T follicular helper cell (primary cell): ENCODE data around the gene CDC23.
"Not testable (repeated sequence)": the region's sequence is repeated elsewhere in the genome, so short reads cannot be mapped to it uniquely, and the experiment has no call there.

ENCODE experiments used
- DNase-seq: peaks from one replicate; pipeline ENCODE4 v3.0.0-alpha.2; 2020; ENCODE audit warnings: low read depth
- total RNA-seq, 2 experiments: gene quantifications; one replicate each; lab custom pipeline; 2026; lab: John Stamatoyannopoulos, UW

CDC23 gene
- total RNA-seq: 45.4 to 56.7 reads per million in 2 experiments

DNA sequence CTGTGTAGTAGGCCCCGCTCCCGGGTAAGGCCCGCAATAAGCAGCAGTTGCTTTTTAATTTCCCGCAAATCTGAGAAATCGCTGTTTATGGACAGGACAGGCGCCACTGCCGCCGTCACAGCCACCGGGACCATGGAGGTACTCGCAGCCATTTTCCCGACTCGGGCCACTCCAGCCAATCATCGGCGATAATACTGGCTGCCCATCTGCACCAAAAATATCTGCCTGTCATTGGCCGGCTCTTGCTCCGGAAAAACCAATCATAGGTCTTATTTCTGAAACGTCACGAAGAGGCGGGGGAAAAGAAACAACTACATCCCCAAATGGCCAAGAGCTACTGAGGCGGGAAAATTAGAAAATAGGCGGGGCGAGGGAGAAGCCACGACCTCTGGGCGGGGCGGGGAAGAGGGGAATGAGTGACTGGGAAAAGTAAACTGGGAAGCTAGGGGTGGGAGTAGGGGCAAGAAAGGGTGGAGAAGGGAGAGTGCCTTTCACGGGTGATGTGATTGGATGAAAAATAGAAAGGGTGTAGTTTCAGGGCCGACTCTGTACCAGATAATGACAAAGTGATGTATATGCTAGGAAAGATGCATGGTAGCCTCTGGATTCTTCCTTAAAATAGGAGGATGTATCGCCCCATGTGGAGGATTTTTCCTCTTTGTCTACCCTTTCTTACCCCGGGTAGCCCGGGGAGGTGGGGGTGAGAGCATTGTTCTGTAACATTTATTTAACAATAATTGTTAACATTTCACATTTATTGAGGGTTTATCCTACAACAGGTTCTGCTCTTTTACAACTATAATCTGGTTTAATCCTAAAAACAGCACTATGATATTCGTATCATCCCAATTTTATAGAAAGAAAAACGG, at the start of gene CDC23:
Gene CDC23, minus strand, starts transcription at position 163 of the 869 bp plus-strand sequence. Its CDS starts 11 bp downstream, at position 152.
- DNase-seq: peak; percentile 88

- DNase-seq: no peak
Measured at GRCh38 chr5:138258704-138259292, 45.7 kb upstream of the CDC23 start.

DNA sequence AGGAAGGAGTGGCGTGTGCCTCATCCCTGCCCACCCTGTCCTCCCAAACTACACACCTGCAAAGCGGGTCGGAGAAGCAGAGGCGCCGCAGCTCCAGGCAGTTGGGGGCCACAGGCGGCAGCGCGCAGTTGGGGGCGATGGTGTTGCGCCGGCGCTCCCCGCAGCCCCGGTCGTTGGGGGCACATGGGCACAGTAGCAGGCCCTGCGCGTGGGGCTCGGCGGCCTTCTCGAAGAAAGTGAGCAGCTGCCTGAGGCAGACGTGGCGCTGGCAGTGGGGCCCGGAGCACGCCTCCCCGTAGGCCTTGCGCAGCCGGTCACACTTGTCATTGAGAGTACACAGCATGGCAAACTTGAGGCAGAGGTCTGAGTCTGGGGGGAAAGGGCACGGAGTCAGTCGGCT, 44.5 kb upstream of the CDC23 start:
- DNase-seq: no peak

- DNase-seq: no peak
Measured at GRCh38 chr5:138252944-138253343, 39.8 kb upstream of the CDC23 start.

DNA sequence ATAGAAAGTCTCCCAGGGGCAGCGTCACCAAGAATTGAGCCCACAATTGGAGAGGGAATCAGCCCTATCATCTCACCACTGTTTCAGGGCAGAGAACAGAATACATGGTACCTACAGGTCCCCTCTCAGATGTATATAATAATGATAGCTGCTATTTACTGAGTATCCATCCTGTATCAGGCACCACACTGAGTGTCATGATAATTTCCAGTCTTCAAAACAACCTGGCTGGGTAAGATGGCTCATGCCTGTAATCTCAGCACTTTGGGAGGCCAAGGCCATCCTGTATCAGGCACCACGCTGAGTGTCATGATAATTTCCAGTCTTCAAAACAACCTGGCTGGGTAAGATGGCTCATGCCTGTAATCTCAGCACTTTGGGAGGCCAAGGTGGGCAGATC, 34.7 kb upstream of the CDC23 start:
- DNase-seq: not testable (repeated sequence)

- no peak for DNase-seq
Measured at GRCh38 chr5:138246822-138247221, 33.7 kb upstream of the CDC23 start.

GRCh38 chr5:138246334-138246733, 33.2 kb upstream of the CDC23 start:
- no peak for DNase-seq

DNA sequence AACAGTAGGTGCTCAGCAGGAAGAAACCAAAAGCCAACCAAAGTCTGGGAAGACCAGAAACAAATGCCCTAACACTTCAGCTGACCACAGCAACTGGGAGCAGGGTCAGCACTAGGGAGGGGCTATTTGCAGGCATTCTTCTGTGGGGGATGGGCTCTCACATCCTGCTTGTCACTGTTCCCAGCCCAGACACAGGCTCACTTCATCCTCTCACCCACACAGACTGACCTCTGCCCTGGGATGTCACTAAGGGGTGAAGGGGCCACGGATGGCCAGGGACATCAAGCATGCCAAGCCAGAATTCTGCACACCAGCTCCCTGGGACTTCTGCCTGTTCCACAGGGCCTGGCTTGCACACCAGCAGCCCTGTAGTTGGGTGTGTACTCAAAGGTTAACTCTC, 32.6 kb upstream of the CDC23 start:
- DNase-seq: no peak

GRCh38 chr5:138243794-138244193, 30.7 kb upstream of the CDC23 start:
- DNase-seq: no peak

DNA sequence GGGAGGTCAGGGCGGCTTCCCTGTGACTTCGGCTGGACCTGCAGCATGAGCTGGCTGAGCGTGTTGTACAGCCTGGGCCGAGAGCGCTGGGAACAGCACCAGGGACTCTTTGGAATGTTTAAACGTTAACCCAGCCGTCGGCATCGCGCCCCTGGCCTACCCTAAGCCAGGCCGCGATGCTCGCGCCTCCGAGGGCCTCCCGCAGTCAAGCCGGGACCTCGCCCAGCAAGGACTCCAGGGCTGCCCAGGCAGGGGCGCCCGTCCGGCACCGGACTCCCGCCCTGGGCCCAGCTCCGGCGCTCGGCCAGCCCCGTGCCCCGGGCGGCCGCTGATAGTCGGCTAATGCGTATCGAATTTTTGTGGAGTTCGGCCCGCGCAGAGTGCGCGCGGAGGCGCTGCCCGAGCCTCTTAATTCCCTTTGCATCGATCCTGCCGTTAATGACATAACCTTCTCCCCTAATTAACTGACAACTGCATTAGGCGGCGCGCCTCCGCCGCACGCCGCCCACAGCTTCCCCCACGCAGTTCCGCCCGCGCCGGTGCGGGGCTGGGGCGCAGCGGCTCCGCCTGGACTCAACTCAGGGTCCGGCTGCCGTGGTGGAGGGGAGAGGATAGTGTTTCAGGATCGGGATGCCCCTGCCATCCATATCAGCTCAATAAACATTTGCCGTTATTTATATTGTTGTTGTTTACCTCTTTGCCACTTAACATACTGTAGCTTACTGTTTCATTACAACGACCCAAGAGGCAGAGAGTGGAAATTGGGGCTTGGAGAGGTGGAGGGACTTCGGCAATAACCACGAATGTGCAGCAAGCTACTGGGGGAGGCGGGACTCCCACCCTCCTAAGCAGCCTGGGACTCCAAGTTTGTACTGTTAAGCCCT, 28.8 kb upstream of the CDC23 start:
- DNase-seq: no peak

DNA sequence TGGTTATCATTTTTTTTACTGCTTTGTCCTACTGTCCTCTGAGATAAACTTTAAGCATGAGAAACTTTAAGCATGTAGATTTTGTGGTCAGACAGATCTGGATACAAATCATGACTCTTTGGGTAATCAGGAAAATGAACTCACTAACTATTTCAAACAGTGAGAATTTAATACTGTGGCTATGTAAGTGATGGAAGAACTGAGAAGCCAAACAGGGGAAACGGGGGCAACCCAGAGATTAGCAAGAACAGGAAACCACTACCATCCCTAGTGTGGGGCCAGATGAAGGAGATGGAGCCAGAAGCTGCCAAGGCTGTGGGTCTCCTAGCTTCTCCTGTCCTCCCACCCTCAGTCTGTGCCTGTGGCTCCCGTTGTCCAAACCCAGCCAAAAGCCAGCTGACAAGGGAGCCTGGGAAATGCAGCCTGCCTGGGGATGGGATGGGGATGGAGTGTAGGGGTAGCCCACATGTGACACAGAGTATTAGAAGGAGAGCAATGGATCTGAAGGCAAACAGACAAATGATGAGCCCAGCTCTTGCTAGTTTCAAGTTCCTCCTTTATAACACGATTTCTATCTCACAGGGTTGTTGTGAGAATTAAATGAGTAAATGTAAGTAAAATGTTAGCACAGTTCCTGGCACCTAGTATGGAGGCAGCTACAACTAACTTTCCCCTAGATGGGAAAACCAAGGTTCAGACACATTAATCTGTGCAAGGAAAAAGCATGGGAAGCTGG, 27.7 kb upstream of the CDC23 start:
- DNase-seq: no peak

- no peak for DNase-seq
Measured at GRCh38 chr5:138238034-138238433, 24.9 kb upstream of the CDC23 start.

GRCh38 chr5:138234651-138235050, 21.5 kb upstream of the CDC23 start:
- DNase-seq: no peak

DNA sequence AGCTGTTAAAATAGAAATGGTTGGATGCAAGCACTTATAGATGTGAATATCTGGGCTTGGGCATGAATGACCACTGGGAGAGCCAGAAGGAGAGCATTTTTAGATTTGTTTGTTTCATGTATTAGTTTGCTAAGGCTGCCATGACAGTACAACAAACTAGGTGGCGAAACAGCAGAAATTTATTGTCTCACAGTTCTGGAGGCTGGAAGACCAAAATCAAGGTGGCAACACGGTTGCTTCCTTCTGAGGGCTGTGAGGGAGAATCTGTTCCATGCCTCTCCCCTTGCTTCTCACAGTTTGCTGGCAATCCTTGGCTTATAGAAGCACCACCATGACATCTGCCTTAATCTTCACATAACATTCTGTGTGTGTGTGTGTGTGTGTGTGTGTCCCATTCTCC, 20.2 kb upstream of the CDC23 start:
- DNase-seq: no peak

DNA sequence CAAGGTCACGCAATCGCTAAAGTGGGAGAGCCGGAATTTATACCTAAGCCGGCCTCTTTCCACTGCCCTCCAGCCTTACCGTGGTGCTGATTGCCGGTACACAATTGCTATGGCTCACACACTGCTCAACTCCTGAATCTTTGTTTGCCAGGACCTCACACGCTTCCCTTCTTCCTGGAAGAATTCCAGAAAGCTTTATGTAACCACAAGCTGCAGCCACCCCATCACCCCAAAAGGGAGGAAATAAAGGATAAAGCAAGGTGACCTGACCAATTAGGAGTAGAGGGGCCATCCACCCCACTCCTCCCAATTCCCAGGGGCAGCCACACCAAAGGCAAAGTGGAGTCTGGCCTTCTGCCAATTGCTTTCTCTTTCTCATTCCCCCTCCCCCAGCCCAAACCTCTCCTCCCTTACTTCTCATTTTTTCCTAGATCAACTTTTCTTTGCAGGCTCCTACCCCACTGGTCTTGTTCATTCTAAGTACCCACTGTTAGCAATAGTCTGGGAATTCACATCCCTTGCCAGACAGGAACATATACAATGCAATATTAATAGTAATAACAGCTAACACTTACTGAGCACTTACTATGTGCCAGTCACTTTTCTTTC, 18.0 kb upstream of the CDC23 start:
- no peak for DNase-seq

- DNase-seq: no peak
Measured at GRCh38 chr5:138230261-138230660, 17.1 kb upstream of the CDC23 start.

GRCh38 chr5:138229387-138229786, 16.3 kb upstream of the CDC23 start:
- DNase-seq: no peak

DNA sequence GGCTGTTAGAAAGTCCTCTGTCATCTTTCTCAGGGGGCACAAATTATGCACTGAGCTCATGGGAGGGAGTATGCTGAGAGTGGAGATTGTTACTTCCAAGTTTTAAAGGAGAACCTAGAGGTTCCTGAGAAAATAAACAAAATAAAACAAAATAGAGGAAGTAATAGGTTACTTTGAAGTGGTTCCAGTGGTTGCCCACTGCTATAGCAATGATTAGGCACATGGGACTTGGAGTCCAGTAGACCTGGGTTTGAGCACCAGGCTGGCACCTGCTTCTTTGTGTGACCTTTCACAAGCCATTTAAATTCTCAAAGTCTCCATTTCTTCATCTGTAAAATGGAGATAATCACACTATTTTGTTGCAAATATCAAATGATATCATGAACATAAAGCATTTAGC, 13.8 kb upstream of the CDC23 start:
- no peak for DNase-seq

DNA sequence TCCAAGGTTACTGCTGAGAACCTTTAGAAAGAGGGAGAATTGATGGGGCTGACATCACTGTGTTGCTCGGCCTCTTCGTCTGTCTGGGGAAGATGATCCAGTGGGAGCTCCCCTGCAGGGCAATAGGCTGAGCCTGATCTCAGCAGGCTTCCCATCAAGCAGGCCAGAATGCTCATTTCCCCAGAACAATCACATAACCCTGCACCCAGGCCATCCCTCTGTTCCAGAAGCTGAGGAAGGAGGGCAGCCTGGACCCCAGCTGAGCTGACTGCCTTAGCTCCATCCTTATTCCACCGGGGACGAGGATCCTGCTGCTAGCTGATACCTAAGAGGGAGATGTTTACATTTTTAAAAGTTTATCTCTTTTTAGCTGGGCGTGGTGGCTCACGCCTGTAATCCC, 11.6 kb upstream of the CDC23 start:
- no peak for DNase-seq

GRCh38 chr5:138223532-138223931, 10.4 kb upstream of the CDC23 start:
- DNase-seq: no peak

DNA sequence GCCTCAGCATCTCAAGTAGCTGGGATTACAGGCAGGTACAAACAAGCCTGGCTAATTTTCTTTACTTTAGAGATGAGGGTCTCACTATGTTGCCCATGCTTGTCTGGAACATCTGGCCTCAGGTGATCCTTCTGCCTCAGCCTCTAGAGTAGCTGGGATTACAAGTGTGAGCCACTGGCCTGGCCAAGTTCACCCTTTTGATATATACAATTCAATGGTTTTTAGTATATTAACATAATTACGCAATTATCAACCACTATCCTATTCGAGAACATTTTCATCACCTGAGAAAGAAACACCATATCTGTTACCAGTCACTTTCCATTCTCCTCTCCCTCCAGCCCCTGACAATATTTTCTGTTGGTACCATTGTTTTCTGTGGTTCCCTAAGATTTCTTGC, 3.7 kb upstream of the CDC23 start:
- DNase-seq: no peak

DNA sequence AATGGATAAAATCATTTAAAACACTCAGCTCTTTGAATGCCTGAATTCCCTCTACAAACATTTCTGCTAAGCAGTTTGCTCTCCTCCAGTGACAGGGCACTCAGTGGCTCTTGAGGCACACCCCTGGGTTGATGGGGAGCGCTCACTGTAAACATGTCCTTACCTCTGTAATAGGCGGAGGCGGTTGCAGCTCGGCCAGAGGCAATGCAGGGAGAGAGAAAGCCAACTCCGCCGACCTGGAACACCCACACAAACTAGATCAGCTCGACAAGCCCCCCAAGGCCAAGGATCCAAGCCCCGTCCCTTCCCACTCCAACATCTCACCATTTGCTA, 329 bp downstream of the CDC23 start:
- no peak for DNase-seq
